Measurements from ENCODE around the gene JPT1.

- TF ChIP-seq POLR2A (IDR thresholded peaks at IDR 0.05) = no peak
- TF ChIP-seq, protein P1, sequence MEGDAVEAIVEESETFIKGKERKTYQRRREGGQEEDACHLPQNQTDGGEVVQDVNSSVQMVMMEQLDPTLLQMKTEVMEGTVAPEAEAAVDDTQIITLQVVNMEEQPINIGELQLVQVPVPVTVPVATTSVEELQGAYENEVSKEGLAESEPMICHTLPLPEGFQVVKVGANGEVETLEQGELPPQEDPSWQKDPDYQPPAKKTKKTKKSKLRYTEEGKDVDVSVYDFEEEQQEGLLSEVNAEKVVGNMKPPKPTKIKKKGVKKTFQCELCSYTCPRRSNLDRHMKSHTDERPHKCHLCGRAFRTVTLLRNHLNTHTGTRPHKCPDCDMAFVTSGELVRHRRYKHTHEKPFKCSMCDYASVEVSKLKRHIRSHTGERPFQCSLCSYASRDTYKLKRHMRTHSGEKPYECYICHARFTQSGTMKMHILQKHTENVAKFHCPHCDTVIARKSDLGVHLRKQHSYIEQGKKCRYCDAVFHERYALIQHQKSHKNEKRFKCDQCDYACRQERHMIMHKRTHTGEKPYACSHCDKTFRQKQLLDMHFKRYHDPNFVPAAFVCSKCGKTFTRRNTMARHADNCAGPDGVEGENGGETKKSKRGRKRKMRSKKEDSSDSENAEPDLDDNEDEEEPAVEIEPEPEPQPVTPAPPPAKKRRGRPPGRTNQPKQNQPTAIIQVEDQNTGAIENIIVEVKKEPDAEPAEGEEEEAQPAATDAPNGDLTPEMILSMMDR (IDR thresholded peaks at IDR 0.05) = no peak
These were observed 24.2 kb downstream of the JPT1 start for GRCh38 chr17:75130059-75130631.
